HG02642 (cell line): ENCODE measurements around the gene MAB21L3.

Experiments
- ATAC-seq: cut with Tn5 transposase; IDR thresholded peaks from one replicate; pipeline ENCODE4 v1.9.1; 2021; ENCODE audit warnings: mild to moderate bottlenecking; ENCODE audit not compliant: unreplicated experiment, poor library complexity

MAB21L3 gene

GRCh38 chr1:116106646-116107045 lies 4.6 kb upstream of the MAB21L3 start:
- ATAC-seq = no peak

GRCh38 chr1:116107371-116107770 lies 3.8 kb upstream of the MAB21L3 start:
- ATAC-seq = no peak

- ATAC-seq = no peak
These were observed 374 bp downstream of the MAB21L3 start for GRCh38 chr1:116111524-116112021.

- ATAC-seq = no peak
These were observed 1.4 kb downstream of the MAB21L3 start for GRCh38 chr1:116112388-116113140.

GRCh38 chr1:116113615-116114014 lies 2.4 kb downstream of the MAB21L3 start:
- ATAC-seq = no peak

- no peak for ATAC-seq
These were observed 4.6 kb downstream of the MAB21L3 start for GRCh38 chr1:116115476-116116439.

- ATAC-seq = no peak
These were observed 7.3 kb downstream of the MAB21L3 start for GRCh38 chr1:116118471-116118870.

- no peak for ATAC-seq
These were observed 8.7 kb downstream of the MAB21L3 start for GRCh38 chr1:116119876-116120275.

GRCh38 chr1:116122955-116123757 lies 12.0 kb downstream of the MAB21L3 start:
- no peak for ATAC-seq

GRCh38 chr1:116123837-116124533 lies 12.8 kb downstream of the MAB21L3 start:
- ATAC-seq = no peak

- no peak for ATAC-seq
These were observed 14.6 kb downstream of the MAB21L3 start for GRCh38 chr1:116125758-116126157.

GRCh38 chr1:116126281-116126680 lies 15.1 kb downstream of the MAB21L3 start:
- no peak for ATAC-seq

- ATAC-seq = no peak
These were observed 16.1 kb downstream of the MAB21L3 start for GRCh38 chr1:116127123-116127847.

- ATAC-seq = no peak
These were observed 16.8 kb downstream of the MAB21L3 start for GRCh38 chr1:116127848-116128540.

- ATAC-seq = no peak
These were observed 17.5 kb downstream of the MAB21L3 start for GRCh38 chr1:116128664-116129063.

GRCh38 chr1:116129537-116129936 lies 18.3 kb downstream of the MAB21L3 start:
- no peak for ATAC-seq

GRCh38 chr1:116130356-116130755 lies 19.2 kb downstream of the MAB21L3 start:
- no peak for ATAC-seq

- ATAC-seq = no peak
These were observed 20.0 kb downstream of the MAB21L3 start for GRCh38 chr1:116131170-116131569.
